ENCODE measurements around the gene COMP.

Gene COMP

GRCh38 chr19:18771328-18772242, 19.5 kb downstream of the COMP start:
- Histone ChIP-seq H3K4me3 (ENCODE audit: insufficient read depth, low read length, poor library complexity, severe bottlenecking) (no peak overlapping the region), H4K20me1 (ENCODE audit: low read depth, low read length) (no peaks in the 10 kb centered on the region), H3K9me2 (replicated peaks; ENCODE audit: insufficient read depth, low read length) (no peaks in the 10 kb centered on the region), H3K4me2 (ENCODE audit: low read depth, low read length, poor library complexity, severe bottlenecking) (no peak overlapping the region), H2AFZ (ENCODE audit: low read depth, low read length, severe bottlenecking) (no peak overlapping the region), H3K27me3 (ENCODE audit: low read length) (no peaks in the 10 kb centered on the region), H3K9ac (ENCODE audit: low read length) (no peak overlapping the region), H3F3A (ENCODE audit: insufficient read depth) (no peaks in the 10 kb centered on the region), H3K36me3 (ENCODE audit: low read length) (no peaks in the 10 kb centered on the region), H3K9me3 (ENCODE audit: insufficient read depth, low read length) (no peaks in the 10 kb centered on the region), H3K79me2 (ENCODE audit: insufficient read depth, low read length) (no peaks in the 10 kb centered on the region), H3K27ac (ENCODE audit: low read depth, low read length) (no peak overlapping the region)
- TF ChIP-seq EZH2phosphoT487 (conservative IDR thresholded peaks at IDR 0.05; ENCODE audit: low read length) (no peak), CTCF (IDR thresholded peaks at IDR 0.05; ENCODE audit: insufficient read depth, low read length, poor library complexity, severe bottlenecking) (peak; percentile 45)

- Histone ChIP-seq H3K4me2 (ENCODE audit: low read depth, low read length, poor library complexity, severe bottlenecking) (no peak overlapping the region), H3K9ac (ENCODE audit: low read length) (no peak overlapping the region), H3K9me3 (ENCODE audit: insufficient read depth, low read length) (no peaks in the 10 kb centered on the region), H3K79me2 (ENCODE audit: insufficient read depth, low read length) (no peaks in the 10 kb centered on the region), H3K27ac (ENCODE audit: low read depth, low read length) (no peak overlapping the region), H3K36me3 (ENCODE audit: low read length) (no peaks in the 10 kb centered on the region), H3F3A (ENCODE audit: insufficient read depth) (no peaks in the 10 kb centered on the region), H3K27me3 (ENCODE audit: low read length) (no peaks in the 10 kb centered on the region), H3K4me3 (ENCODE audit: insufficient read depth, low read length, poor library complexity, severe bottlenecking) (no peak overlapping the region), H3K9me2 (replicated peaks; ENCODE audit: insufficient read depth, low read length) (no peaks in the 10 kb centered on the region), H2AFZ (ENCODE audit: low read depth, low read length, severe bottlenecking) (no peak overlapping the region), H4K20me1 (ENCODE audit: low read depth, low read length) (no peaks in the 10 kb centered on the region)
- TF ChIP-seq EZH2phosphoT487 (conservative IDR thresholded peaks at IDR 0.05; ENCODE audit: low read length), result no peak
- no peak for TF ChIP-seq CTCF (IDR thresholded peaks at IDR 0.05; ENCODE audit: insufficient read depth, low read length, poor library complexity, severe bottlenecking)
These were observed 20.3 kb downstream of the COMP start for GRCh38 chr19:18770663-18771327.

GRCh38 chr19:18769989-18770528, 21.0 kb downstream of the COMP start:
- Histone ChIP-seq H3K9ac (ENCODE audit: low read length) (no peak overlapping the region), H3K27ac (ENCODE audit: low read depth, low read length) (no peak overlapping the region), H3K9me2 (replicated peaks; ENCODE audit: insufficient read depth, low read length) (no peaks in the 10 kb centered on the region), H3F3A (ENCODE audit: insufficient read depth) (no peaks in the 10 kb centered on the region), H3K4me3 (ENCODE audit: insufficient read depth, low read length, poor library complexity, severe bottlenecking) (no peak overlapping the region), H3K9me3 (ENCODE audit: insufficient read depth, low read length) (no peaks in the 10 kb centered on the region), H4K20me1 (ENCODE audit: low read depth, low read length) (no peaks in the 10 kb centered on the region), H3K36me3 (ENCODE audit: low read length) (no peaks in the 10 kb centered on the region), H3K79me2 (ENCODE audit: insufficient read depth, low read length) (no peaks in the 10 kb centered on the region), H3K27me3 (ENCODE audit: low read length) (no peaks in the 10 kb centered on the region), H3K4me2 (ENCODE audit: low read depth, low read length, poor library complexity, severe bottlenecking) (no peak overlapping the region), H2AFZ (ENCODE audit: low read depth, low read length, severe bottlenecking) (no peak overlapping the region)
- TF ChIP-seq EZH2phosphoT487 (conservative IDR thresholded peaks at IDR 0.05; ENCODE audit: low read length) (no peak), CTCF (IDR thresholded peaks at IDR 0.05; ENCODE audit: insufficient read depth, low read length, poor library complexity, severe bottlenecking) (no peak)
